T-helper 17 cell (primary cell): ENCODE measurements around the gene PRCC. TPM values are rescaled to one million over a fixed set of nuclear protein-coding genes. Genes with fewer than 3 reads are reported as not detected.
A peak's percentile ranks its signal among the peaks of the same experiment; 100 is the strongest.

ENCODE experiments used
- ATAC-seq: fragments of 150-1000 bp; cut with Tn5 transposase; 2 replicates; pipeline ENCODE4 v1.10.0; 2021; ENCODE audit warnings: mild to moderate bottlenecking, moderate library complexity
- DNase-seq, 3 donors: peaks; one replicate each; pipeline versions ENCODE4 v3.0.0 to v3.0.0-alpha.2; 2020 to 2021
- H3K9me3 ChIP-seq: one replicate; pipeline ENCODE4 v1.7.0; 2013; ENCODE audit warnings: low read length, mild to moderate bottlenecking; ENCODE audit not compliant: control insufficient read depth, poor library complexity, severe bottlenecking
- H3K27ac Mint-ChIP-seq: one replicate; pipeline ENCODE4 v1.8.0; 2022; ENCODE audit warnings: mild to moderate bottlenecking, moderate library complexity, mixed read lengths
- H3K27me3 Mint-ChIP-seq: one replicate; pipeline ENCODE4 v1.8.0; 2022; ENCODE audit warnings: mixed read lengths
- H3K36me3 Mint-ChIP-seq: one replicate; pipeline ENCODE4 v1.8.0; 2022; ENCODE audit warnings: low read depth, mixed read lengths
- H3K4me1 Mint-ChIP-seq: one replicate; pipeline ENCODE4 v1.8.0; 2022; ENCODE audit warnings: mild to moderate bottlenecking, mixed read lengths
- H3K4me3 Mint-ChIP-seq: one replicate; pipeline ENCODE4 v1.8.0; 2022; ENCODE audit warnings: mild to moderate bottlenecking, moderate library complexity, mixed read lengths
- total RNA-seq, 4 donors: library from RNA in 2 of 4; stranded (reverse) in 2 of 4; gene quantifications; one replicate each; pipeline ENCODE4 v1.2.3 and lab custom pipeline; 2022 to 2026

Gene PRCC
- total RNA-seq, 2 donors from 2014 or later: 51.0 to 82.4 TPM

GRCh38 chr1:156801409-156802121, 34.2 kb downstream of the PRCC start:
- no peaks in the 10 kb centered on the region for H3K27me3 Mint-ChIP-seq
- H3K27ac Mint-ChIP-seq: peak overlapping the region; percentile 94
- peaks cover 3% of the 10 kb centered on the region for H3K36me3 Mint-ChIP-seq
- ATAC-seq (peak; percentile 61), DNase-seq (no peak)
- H3K9me3 ChIP-seq: no peaks in the 10 kb centered on the region
- H3K4me1 Mint-ChIP-seq: peaks cover 43% of the 10 kb centered on the region
- H3K4me3 Mint-ChIP-seq: peak overlapping the region; percentile 73

GRCh38 chr1:156802421-156802935, 35.1 kb downstream of the PRCC start:
- H3K4me1 Mint-ChIP-seq: peaks cover 43% of the 10 kb centered on the region
- H3K9me3 ChIP-seq: no peaks in the 10 kb centered on the region
- H3K27ac Mint-ChIP-seq: peak overlapping the region; percentile 94
- no peaks in the 10 kb centered on the region for H3K27me3 Mint-ChIP-seq
- peak overlapping the region; percentile 70 for H3K4me3 Mint-ChIP-seq
- ATAC-seq (no peak), DNase-seq (no peak)
- H3K36me3 Mint-ChIP-seq: peaks cover 2% of the 10 kb centered on the region

GRCh38 chr1:156803086-156803851, 35.9 kb downstream of the PRCC start:
- H3K4me3 Mint-ChIP-seq: peak overlapping the region; percentile 72
- DNase-seq (no peak), ATAC-seq (no peak)
- H3K36me3 Mint-ChIP-seq: peaks cover 4% of the 10 kb centered on the region
- H3K4me1 Mint-ChIP-seq: peaks cover 51% of the 10 kb centered on the region
- no peaks in the 10 kb centered on the region for H3K9me3 ChIP-seq
- H3K27me3 Mint-ChIP-seq: no peaks in the 10 kb centered on the region
- H3K27ac Mint-ChIP-seq: peak overlapping the region; percentile 94

DNA sequence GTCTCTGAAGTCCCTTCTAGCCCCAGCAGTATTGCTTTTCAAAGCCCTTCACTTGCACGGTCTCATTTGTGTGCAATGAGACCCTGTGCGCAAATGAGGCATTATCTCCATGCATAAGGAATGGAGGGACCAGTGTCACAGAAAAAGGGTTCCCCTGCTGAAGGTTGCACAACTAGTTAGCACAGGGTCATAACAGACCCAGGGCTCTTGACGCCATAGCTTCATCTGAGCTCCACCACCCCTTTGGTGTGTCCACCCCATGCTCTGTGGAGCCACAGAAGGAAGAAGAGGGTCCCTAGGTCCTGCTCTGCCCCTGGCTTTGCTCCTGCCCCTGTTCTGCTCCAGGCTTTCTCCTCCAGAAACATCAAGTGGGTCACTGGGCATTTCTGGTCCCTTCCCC, 36.7 kb downstream of the PRCC start:
- peaks cover 57% of the 10 kb centered on the region for H3K4me1 Mint-ChIP-seq
- no peaks in the 10 kb centered on the region for H3K27me3 Mint-ChIP-seq
- peak overlapping the region; percentile 62 for H3K4me3 Mint-ChIP-seq
- H3K27ac Mint-ChIP-seq: peak overlapping the region; percentile 94
- ATAC-seq (peak; percentile 7), DNase-seq (no peak)
- peaks cover 4% of the 10 kb centered on the region for H3K36me3 Mint-ChIP-seq
- H3K9me3 ChIP-seq: no peaks in the 10 kb centered on the region

- Mint-ChIP-seq H3K27ac (peak overlapping the region; percentile 94), H3K36me3 (peaks cover 4% of the 10 kb centered on the region), H3K27me3 (no peaks in the 10 kb centered on the region), H3K4me3 (peak overlapping the region; percentile 53), H3K4me1 (peaks cover 59% of the 10 kb centered on the region)
- DNase-seq (no peak), ATAC-seq (peak; percentile 3)
- H3K9me3 ChIP-seq: no peaks in the 10 kb centered on the region
Measured at GRCh38 chr1:156804572-156805243, 37.4 kb downstream of the PRCC start.

DNA sequence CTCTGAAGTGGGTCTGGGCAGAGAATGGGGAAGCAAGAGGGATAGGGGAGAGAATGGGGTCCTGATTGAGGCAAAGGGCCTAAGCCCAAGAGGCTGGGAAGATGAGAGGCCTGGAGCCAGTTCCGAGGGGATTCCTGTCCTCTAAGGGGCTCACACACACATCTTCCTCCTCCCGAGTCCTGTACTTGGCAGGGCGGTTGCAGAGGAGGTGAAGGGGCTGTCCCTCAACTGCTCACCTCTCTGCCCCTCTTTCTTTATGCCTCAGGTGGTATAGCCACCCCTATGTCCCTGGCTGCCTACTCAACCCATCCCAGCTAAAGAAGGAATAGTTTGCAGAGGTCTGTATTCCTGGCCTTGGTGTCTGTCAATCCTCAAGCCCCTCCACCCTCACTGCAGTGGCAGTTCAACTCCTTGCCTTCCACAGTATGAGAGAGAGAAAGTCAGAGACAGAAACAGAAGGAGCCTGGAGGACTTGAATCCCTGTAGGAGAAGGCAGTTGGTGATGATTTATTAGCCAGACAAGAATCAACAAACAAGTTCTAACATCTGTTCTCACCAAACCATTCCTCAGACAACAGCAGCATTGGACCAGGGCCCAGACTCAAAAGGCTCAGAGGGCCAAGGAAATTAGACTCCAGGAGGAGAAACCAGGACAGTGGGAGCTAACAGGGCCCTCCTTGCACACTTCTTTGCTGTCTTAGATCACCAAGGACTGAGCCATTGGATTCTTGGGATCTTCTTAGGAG, 38.6 kb downstream of the PRCC start:
- peaks cover 4% of the 10 kb centered on the region for H3K36me3 Mint-ChIP-seq
- no peaks in the 10 kb centered on the region for H3K27me3 Mint-ChIP-seq
- DNase-seq (no peak), ATAC-seq (no peak)
- H3K9me3 ChIP-seq: no peaks in the 10 kb centered on the region
- peak overlapping the region; percentile 94 for H3K27ac Mint-ChIP-seq
- peaks cover 56% of the 10 kb centered on the region for H3K4me1 Mint-ChIP-seq
- peak overlapping the region; percentile 33 for H3K4me3 Mint-ChIP-seq

DNA sequence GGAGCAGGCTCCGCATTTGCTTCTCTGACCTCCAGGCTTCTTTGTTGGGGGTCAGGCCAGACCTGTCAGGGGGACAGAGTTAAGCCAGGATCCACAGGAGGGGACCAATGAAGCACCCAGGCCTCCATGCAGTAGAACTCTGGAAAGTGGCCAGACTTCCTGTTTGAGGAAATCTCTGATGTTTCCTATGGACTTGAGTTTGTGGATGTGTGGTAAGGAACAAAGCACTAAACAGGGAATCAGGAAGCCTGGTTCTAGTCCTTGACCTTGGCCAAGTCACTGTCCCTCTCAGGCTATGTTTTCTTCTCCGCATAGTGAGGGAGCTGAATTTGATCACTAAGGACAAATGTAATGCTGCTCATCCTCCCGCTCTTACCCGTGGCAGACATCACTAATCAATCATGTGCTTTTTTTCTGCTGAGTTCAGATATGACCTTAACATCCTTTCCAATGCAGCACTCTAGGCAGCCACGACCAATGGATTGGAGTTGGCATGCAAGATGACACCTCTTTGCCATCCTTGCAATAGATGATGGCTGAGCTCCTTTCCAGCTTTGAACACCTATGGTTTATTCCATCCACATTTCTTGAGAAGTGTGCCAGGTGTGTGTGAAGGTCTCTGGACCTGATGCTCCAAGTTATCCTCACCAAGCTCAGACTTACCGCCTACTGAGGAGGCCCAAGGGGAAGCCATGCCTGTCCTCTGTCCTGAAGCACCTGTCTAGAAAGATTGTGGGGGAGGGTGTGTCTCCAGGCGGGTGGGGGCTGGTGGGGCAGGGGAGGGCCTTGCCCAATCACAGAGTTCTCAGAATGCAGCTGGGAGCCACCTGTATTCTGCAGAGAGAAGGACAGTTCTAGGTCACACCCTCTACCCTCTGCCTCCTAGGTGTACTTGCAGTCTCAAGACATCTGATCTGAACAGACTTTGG, 39.4 kb downstream of the PRCC start:
- Mint-ChIP-seq H3K27me3 (no peaks in the 10 kb centered on the region), H3K4me1 (peaks cover 56% of the 10 kb centered on the region)
- ATAC-seq: peak; percentile 10

GRCh38 chr1:156807627-156808026, 40.3 kb downstream of the PRCC start:
- H3K9me3 ChIP-seq: no peaks in the 10 kb centered on the region
- Mint-ChIP-seq H3K27me3 (no peaks in the 10 kb centered on the region), H3K4me3 (peak overlapping the region; percentile 79), H3K27ac (peak overlapping the region; percentile 94), H3K36me3 (peaks cover 16% of the 10 kb centered on the region), H3K4me1 (peaks cover 56% of the 10 kb centered on the region)
- ATAC-seq (peak; percentile 10), DNase-seq (no peak)

More for the DNA sequence above, 39.4 kb downstream of the PRCC start:
- no peaks in the 10 kb centered on the region for H3K9me3 ChIP-seq
- Mint-ChIP-seq H3K36me3 (peaks cover 8% of the 10 kb centered on the region), H3K4me3 (peak overlapping the region; percentile 79), H3K27ac (peak overlapping the region; percentile 94)
- no peak for DNase-seq

DNA sequence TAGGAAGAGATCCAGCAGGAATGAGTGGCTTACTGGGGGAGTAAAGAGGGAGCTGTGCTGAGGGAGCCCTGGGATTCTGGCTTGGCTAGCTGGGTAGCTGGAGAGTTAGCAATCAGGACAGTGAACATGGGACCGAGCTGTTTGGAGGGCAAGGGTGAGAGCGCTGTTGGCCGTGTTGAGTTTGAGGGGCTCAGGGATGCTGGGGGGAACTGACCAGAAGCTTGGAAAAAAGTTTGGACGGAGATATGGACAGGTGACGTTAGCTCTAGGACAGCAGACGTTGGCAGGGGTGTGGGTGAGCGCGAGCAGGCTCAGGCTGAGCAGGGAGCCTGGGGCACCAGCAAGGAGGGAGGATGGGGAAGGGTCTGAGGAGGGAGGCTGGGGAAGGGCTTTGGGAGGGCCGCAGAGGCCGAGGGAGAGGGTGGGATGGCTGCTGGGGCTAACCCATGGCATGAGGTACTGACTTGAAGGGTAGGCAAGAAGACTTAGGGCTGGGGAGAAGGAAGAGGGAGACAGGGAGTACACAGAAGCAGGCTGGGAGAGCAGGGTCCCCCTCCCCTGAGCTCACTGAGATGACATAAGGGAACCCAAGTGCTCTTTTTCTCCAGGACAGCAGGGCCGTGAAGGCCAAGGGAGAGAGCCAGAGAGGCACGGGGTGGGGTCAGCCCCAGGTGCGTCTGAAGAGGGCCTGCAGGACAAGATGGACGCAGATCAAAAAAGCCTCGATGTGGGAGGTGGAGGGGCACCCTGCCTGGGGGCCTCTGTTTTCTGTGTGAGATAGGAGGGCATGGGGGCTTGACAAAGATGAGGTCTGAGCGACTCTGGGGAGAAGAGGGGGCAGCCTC, 41.1 kb downstream of the PRCC start:
- H3K4me3 Mint-ChIP-seq: peak overlapping the region; percentile 79
- H3K9me3 ChIP-seq: no peaks in the 10 kb centered on the region
- peak overlapping the region; percentile 94 for H3K27ac Mint-ChIP-seq
- H3K4me1 Mint-ChIP-seq: peaks cover 58% of the 10 kb centered on the region
- peaks cover 16% of the 10 kb centered on the region for H3K36me3 Mint-ChIP-seq
- DNase-seq: no peak
- no peaks in the 10 kb centered on the region for H3K27me3 Mint-ChIP-seq
- ATAC-seq: no peak

- H3K9me3 ChIP-seq: no peaks in the 10 kb centered on the region
- no peak for DNase-seq
- Mint-ChIP-seq H3K4me1 (peaks cover 60% of the 10 kb centered on the region), H3K27ac (peak overlapping the region; percentile 94), H3K36me3 (peaks cover 16% of the 10 kb centered on the region), H3K27me3 (no peaks in the 10 kb centered on the region), H3K4me3 (peak overlapping the region; percentile 28)
- no peak for ATAC-seq
Measured at GRCh38 chr1:156809281-156809680, 41.9 kb downstream of the PRCC start.

GRCh38 chr1:156809711-156810366, 42.5 kb downstream of the PRCC start:
- no peak overlapping the region for H3K4me3 Mint-ChIP-seq
- H3K36me3 Mint-ChIP-seq: peaks cover 19% of the 10 kb centered on the region

More at GRCh38 chr1:156809711-156810366, 42.5 kb downstream of the PRCC start:
- Mint-ChIP-seq H3K4me1 (peaks cover 59% of the 10 kb centered on the region), H3K27me3 (no peaks in the 10 kb centered on the region), H3K27ac (peak overlapping the region; percentile 94)
- ATAC-seq: no peak
- H3K9me3 ChIP-seq: no peaks in the 10 kb centered on the region
- DNase-seq: no peak
